Measurements from ENCODE around the gene NOTCH1.

The NOTCH1 gene

DNA sequence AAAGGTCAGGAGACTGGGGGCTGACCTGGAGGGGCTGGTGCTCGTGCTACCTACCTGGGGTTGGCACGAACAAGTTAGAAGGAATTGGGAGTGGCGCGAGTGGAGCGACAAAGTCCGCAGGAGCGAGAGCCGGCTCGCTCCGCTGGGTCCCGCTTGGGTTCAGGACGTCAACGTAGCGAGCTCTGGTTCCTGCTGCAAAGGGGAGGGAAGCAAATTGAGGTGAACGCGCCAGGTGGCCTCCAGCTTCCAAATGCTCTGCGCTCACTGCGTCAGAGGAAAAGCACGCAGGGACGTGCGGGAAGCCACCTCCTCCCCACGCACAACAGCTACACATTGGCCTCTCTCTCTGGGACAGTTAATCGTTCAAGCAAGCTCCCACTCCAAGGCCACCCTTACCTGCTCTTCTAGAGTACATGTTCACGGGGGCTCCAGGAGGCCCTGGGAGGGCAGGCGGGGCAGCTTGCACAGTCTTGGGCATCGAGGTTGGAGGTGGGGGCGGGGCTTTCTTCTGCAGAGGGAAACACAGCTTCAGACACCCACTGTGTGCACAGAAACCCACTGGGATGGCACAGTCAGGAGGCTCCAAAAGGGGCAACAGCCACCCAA, 98.6 kb downstream of the NOTCH1 start:
- Histone ChIP-seq H3K4me3 (ENCODE audit: low read depth, low read length) (no peak overlapping the region), H3K27ac (ENCODE audit: extremely low read depth, low read depth, low read length) (no peak overlapping the region), H3K4me1 (ENCODE audit: control insufficient read depth, insufficient read depth, low read length) (no peaks in the 10 kb centered on the region), H3K36me3 (ENCODE audit: control insufficient read depth in 2 of 2, insufficient read depth in 1 of 2, low read length in 2 of 2) (peaks cover 15 to 94% of the 10 kb centered on the region in 2 experiments; a peak in 2 of 3 replicates), H3K9me3 (ENCODE audit: control insufficient read depth, insufficient read depth, low read depth, low read length) (no peaks in the 10 kb centered on the region)
- POLR2A ChIA-PET = no interaction called here
- no peak for TF ChIP-seq ZNF274 (IDR thresholded peaks at IDR 0.05; ENCODE audit: low read length)
- TF ChIP-seq ZNF274 (tag by site-specific recombination; IDR thresholded peaks at IDR 0.05; ENCODE audit: borderline replicate concordance) = no peak
- TF ChIP-seq RBAK (tag by site-specific recombination; IDR thresholded peaks at IDR 0.05) = no peak
- TF ChIP-seq ZNF266 (tag by site-specific recombination; IDR thresholded peaks at IDR 0.05; ENCODE audit: low read depth) = no peak
- TF ChIP-seq, protein P1, sequence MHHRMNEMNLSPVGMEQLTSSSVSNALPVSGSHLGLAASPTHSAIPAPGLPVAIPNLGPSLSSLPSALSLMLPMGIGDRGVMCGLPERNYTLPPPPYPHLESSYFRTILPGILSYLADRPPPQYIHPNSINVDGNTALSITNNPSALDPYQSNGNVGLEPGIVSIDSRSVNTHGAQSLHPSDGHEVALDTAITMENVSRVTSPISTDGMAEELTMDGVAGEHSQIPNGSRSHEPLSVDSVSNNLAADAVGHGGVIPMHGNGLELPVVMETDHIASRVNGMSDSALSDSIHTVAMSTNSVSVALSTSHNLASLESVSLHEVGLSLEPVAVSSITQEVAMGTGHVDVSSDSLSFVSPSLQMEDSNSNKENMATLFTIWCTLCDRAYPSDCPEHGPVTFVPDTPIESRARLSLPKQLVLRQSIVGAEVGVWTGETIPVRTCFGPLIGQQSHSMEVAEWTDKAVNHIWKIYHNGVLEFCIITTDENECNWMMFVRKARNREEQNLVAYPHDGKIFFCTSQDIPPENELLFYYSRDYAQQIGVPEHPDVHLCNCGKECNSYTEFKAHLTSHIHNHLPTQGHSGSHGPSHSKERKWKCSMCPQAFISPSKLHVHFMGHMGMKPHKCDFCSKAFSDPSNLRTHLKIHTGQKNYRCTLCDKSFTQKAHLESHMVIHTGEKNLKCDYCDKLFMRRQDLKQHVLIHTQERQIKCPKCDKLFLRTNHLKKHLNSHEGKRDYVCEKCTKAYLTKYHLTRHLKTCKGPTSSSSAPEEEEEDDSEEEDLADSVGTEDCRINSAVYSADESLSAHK (tag by site-specific recombination; IDR thresholded peaks at IDR 0.05) = no peak
- TF ChIP-seq ZBTB1 (tag by site-specific recombination; IDR thresholded peaks at IDR 0.05) = no peak
- no peak for TF ChIP-seq ZNF121 (tag by site-specific recombination; IDR thresholded peaks at IDR 0.05)
- no peak for TF ChIP-seq KLF9 (tag by site-specific recombination; IDR thresholded peaks at IDR 0.05; ENCODE audit: low read depth)
- TF ChIP-seq, protein P2, sequence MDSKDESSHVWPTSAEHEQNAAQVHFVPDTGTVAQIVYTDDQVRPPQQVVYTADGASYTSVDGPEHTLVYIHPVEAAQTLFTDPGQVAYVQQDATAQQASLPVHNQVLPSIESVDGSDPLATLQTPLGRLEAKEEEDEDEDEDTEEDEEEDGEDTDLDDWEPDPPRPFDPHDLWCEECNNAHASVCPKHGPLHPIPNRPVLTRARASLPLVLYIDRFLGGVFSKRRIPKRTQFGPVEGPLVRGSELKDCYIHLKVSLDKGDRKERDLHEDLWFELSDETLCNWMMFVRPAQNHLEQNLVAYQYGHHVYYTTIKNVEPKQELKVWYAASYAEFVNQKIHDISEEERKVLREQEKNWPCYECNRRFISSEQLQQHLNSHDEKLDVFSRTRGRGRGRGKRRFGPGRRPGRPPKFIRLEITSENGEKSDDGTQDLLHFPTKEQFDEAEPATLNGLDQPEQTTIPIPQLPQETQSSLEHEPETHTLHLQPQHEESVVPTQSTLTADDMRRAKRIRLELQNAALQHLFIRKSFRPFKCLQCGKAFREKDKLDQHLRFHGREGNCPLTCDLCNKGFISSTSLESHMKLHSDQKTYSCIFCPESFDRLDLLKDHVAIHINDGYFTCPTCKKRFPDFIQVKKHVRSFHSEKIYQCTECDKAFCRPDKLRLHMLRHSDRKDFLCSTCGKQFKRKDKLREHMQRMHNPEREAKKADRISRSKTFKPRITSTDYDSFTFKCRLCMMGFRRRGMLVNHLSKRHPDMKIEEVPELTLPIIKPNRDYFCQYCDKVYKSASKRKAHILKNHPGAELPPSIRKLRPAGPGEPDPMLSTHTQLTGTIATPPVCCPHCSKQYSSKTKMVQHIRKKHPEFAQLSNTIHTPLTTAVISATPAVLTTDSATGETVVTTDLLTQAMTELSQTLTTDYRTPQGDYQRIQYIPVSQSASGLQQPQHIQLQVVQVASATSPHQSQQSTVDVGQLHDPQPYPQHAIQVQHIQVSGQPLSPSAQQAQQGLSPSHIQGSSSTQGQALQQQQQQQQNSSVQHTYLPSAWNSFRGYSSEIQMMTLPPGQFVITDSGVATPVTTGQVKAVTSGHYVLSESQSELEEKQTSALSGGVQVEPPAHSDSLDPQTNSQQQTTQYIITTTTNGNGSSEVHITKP (tag by site-specific recombination; IDR thresholded peaks at IDR 0.05) = no peak
- no peak for TF ChIP-seq ZNF114 (tag by site-specific recombination; IDR thresholded peaks at IDR 0.05)
- TF ChIP-seq ZNF354C (tag by site-specific recombination; IDR thresholded peaks at IDR 0.05; ENCODE audit: borderline replicate concordance, low read depth) = no peak
- TF ChIP-seq ZBTB8A (tag by site-specific recombination; IDR thresholded peaks at IDR 0.05) = no peak
- TF ChIP-seq ZBTB17 (tag by site-specific recombination; IDR thresholded peaks at IDR 0.05) = no peak
- TF ChIP-seq, protein P3, sequence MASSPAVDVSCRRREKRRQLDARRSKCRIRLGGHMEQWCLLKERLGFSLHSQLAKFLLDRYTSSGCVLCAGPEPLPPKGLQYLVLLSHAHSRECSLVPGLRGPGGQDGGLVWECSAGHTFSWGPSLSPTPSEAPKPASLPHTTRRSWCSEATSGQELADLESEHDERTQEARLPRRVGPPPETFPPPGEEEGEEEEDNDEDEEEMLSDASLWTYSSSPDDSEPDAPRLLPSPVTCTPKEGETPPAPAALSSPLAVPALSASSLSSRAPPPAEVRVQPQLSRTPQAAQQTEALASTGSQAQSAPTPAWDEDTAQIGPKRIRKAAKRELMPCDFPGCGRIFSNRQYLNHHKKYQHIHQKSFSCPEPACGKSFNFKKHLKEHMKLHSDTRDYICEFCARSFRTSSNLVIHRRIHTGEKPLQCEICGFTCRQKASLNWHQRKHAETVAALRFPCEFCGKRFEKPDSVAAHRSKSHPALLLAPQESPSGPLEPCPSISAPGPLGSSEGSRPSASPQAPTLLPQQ (tag by site-specific recombination; IDR thresholded peaks at IDR 0.05) = no peak
- TF ChIP-seq, protein P4, sequence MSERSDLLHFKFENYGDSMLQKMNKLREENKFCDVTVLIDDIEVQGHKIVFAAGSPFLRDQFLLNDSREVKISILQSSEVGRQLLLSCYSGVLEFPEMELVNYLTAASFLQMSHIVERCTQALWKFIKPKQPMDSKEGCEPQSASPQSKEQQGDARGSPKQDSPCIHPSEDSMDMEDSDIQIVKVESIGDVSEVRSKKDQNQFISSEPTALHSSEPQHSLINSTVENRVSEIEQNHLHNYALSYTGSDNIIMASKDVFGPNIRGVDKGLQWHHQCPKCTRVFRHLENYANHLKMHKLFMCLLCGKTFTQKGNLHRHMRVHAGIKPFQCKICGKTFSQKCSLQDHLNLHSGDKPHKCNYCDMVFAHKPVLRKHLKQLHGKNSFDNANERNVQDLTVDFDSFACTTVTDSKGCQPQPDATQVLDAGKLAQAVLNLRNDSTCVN (tag by site-specific recombination; optimal IDR thresholded peaks at IDR 0.05) = no peak
- TF ChIP-seq ZIC2 (tag by site-specific recombination; IDR thresholded peaks at IDR 0.05) = no peak
- TF ChIP-seq, protein P5, sequence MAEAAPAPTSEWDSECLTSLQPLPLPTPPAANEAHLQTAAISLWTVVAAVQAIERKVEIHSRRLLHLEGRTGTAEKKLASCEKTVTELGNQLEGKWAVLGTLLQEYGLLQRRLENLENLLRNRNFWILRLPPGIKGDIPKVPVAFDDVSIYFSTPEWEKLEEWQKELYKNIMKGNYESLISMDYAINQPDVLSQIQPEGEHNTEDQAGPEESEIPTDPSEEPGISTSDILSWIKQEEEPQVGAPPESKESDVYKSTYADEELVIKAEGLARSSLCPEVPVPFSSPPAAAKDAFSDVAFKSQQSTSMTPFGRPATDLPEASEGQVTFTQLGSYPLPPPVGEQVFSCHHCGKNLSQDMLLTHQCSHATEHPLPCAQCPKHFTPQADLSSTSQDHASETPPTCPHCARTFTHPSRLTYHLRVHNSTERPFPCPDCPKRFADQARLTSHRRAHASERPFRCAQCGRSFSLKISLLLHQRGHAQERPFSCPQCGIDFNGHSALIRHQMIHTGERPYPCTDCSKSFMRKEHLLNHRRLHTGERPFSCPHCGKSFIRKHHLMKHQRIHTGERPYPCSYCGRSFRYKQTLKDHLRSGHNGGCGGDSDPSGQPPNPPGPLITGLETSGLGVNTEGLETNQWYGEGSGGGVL (tag by site-specific recombination; IDR thresholded peaks at IDR 0.05) = no peak
- TF ChIP-seq ZFP3 (tag by site-specific recombination; IDR thresholded peaks at IDR 0.05; ENCODE audit: low read depth) = no peak
- no peak for TF ChIP-seq ZNF521 (tag by site-specific recombination; IDR thresholded peaks at IDR 0.05)
- TF ChIP-seq ZNF777 (tag by site-specific recombination; IDR thresholded peaks at IDR 0.05; ENCODE audit: borderline replicate concordance) = no peak
- CTCF ChIA-PET = no interaction called here
